Osteoblast (primary cell): ENCODE data around the gene PIP5K1C. TPM values are rescaled to one million over a fixed set of nuclear protein-coding genes. Genes with fewer than 3 reads are reported as not detected.
"Not testable (repeated sequence)": the region's sequence is repeated elsewhere in the genome, so short reads cannot be mapped to it uniquely, and the experiment has no call there.

ENCODE experiments used
- DNase-seq: peaks from one replicate; pipeline ENCODE4 v3.0.0; 2011; ENCODE audit warnings: low spot score, mixed read lengths; ENCODE audit not compliant: insufficient read length; ENCODE audit errors: missing footprints
- H2AFZ ChIP-seq: 2 replicates; pipeline ENCODE4 v1.6.0; 2011; ENCODE audit warnings: mild to moderate bottlenecking, low read length
- H3K27ac ChIP-seq: 2 replicates; pipeline ENCODE4 v1.5.1; 2011; ENCODE audit warnings: mild to moderate bottlenecking, low read depth, low read length, moderate library complexity
- H3K27me3 ChIP-seq: 2 replicates; pipeline ENCODE4 v1.6.0; 2012; ENCODE audit warnings: mild to moderate bottlenecking, control low read depth, inconsistent platforms, low read length, moderate library complexity; ENCODE audit not compliant: insufficient read depth
- H3K36me3 ChIP-seq: 2 replicates; pipeline ENCODE4 v1.5.1; 2011; ENCODE audit warnings: mild to moderate bottlenecking, low read length, control low read depth, moderate library complexity; ENCODE audit not compliant: insufficient read depth
- H3K4me1 ChIP-seq: 2 replicates; pipeline ENCODE4 v1.5.1; 2011; ENCODE audit warnings: mild to moderate bottlenecking, low read length, control low read depth, moderate library complexity; ENCODE audit not compliant: insufficient read depth
- H3K4me2 ChIP-seq: 2 replicates; pipeline ENCODE4 v1.6.0; 2011; ENCODE audit warnings: mild to moderate bottlenecking, low read length; ENCODE audit not compliant: insufficient read depth
- H3K4me3 ChIP-seq: fragments of 200-600 bp; sonication (generic); 3 replicates; pipeline ENCODE4 v1.5.1; 2012; ENCODE audit warnings: mild to moderate bottlenecking, low read length, inconsistent platforms; ENCODE audit not compliant: insufficient read depth
- H3K79me2 ChIP-seq: 2 replicates; pipeline ENCODE4 v1.6.0; 2012; ENCODE audit warnings: mild to moderate bottlenecking, low read length, control low read depth, inconsistent platforms; ENCODE audit not compliant: insufficient read depth
- H3K9me3 ChIP-seq: 2 replicates; pipeline ENCODE4 v1.5.1; 2011; ENCODE audit warnings: low read depth, low read length, control low read depth
- H4K20me1 ChIP-seq: 2 replicates; pipeline ENCODE4 v1.6.0; 2012; ENCODE audit warnings: mild to moderate bottlenecking, low read length, control low read depth; ENCODE audit not compliant: insufficient read depth
- CTCF ChIP-seq: IDR thresholded peaks from 2 replicates; pipeline ENCODE4 v1.5.1; 2011; ENCODE audit warnings: mild to moderate bottlenecking, low read depth, low read length, moderate library complexity; ENCODE audit errors: extremely low read depth
- total RNA-seq: library from RNA; depleted of rRNA; stranded (reverse); fragments of >200 nt; gene quantifications from 2 replicates; pipeline ENCODE4 v1.2.3, GENCODE V29; 2012

PIP5K1C gene
- total RNA-seq, 1 donor: 30.4 TPM

DNA sequence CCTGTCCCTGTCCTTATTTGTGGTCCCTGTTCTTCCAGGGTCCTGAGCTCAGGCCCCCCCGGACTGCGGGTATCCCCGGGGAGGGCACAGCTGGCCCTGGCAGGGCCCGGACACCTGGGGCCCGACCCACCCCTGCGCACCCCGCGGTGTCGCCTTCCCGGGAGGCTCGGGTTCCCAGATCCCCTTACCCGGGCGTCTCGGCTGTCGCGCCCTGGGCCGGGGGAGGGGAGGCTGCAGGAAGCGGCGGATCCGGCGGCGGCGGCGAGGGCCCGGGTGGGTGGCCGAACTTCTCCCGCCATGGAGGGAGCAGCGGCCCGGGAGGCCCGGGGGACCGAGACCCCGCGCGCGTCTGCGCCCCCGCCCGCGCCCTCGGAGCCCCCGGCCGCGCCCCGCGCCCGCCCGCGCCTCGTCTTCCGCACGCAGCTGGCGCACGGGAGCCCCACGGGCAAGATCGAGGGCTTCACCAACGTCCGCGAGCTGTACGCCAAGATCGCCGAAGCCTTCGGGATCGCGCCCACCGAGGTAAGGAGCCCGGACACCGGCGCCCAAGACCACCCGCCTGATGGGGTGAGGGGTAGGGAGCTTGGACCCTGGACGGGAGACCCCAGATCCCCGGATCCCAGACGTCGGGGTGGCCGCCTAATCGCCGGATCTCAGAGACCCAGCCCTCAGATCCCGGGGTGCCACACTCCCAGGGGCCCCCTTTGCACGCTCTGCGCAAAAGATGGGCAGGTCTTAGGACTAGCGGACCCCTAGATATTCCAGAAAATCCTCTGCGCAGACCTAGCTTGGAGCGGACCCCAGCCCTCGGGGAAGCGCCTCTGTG lies 114.8 kb downstream of the PIP5K1C start, which contains the start of gene GIPC3:
Gene GIPC3 (plus strand): TSS at position 178 of the 826 bp plus-strand sequence. CDS start 120 bp downstream, at position 298.
- peaks cover 22% of the 10 kb centered on the region for H3K27me3 ChIP-seq
- no peak within 1 kb of the TSS for H3K27ac ChIP-seq
- no peak within 1 kb of the TSS for H3K4me2 ChIP-seq
- no peak within 1 kb of the TSS for H2AFZ ChIP-seq
- no peaks in the 10 kb centered on the region for H3K79me2 ChIP-seq
- no peaks in the 10 kb centered on the region for H3K36me3 ChIP-seq
- H3K4me1 ChIP-seq: peaks cover 5% of the 10 kb centered on the region
- no peaks in the 10 kb centered on the region for H4K20me1 ChIP-seq
- TF ChIP-seq CTCF: no peak
- no peak within 1 kb of the TSS for H3K4me3 ChIP-seq
- peak; percentile 76 for DNase-seq
- no peaks in the 10 kb centered on the region for H3K9me3 ChIP-seq

DNA sequence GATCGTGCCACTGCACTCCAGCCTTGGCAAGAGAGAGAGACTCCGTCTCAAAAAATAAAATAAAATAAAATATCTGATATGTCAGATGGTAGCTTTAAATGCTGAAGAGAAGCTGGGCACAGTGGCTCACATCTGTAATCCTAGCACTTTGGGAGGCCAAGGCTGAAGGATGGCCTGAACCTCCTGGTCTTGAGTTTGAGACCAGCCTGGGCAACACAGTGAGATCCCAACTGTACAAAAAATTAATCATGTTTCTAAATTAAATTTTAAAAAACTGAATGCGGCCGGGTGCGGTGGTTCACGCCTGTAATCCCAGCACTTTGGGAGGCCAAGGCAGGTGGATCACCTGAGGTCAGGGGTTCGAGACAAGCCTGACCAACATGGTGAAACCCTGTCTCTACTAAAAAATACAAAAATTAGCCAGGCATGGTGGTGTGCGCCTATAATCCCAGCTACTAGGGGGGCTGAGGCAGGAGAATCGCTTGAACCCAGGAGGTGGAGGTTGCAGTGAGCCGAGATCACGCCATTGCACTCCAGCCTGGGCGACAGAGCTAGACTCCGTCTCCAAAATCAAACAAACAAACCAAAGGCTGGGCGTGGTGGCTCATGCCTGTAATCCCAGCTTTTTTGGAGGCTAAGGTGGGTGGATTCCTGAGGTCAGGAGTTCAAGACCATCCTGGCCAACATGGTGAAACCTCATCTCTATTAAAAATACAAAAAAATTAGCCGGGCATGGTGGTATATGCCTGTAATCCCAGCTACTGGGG lies 116.0 kb downstream of the PIP5K1C start:
- not testable (repeated sequence) for H3K4me2 ChIP-seq, H3K36me3 ChIP-seq, H4K20me1 ChIP-seq, H3K79me2 ChIP-seq, H3K27ac ChIP-seq, H2AFZ ChIP-seq, H3K9me3 ChIP-seq, H3K4me3 ChIP-seq, DNase-seq
- Histone ChIP-seq H3K27me3 (peaks cover 22% of the 10 kb centered on the region), H3K4me1 (peaks cover 17% of the 10 kb centered on the region)

GRCh38 chr19:3581792-3582191 lies 118.5 kb downstream of the PIP5K1C start:
- not testable (repeated sequence) for H3K4me3 ChIP-seq, H3K79me2 ChIP-seq, H3K27ac ChIP-seq, H2AFZ ChIP-seq, H3K4me2 ChIP-seq, H3K36me3 ChIP-seq, H3K9me3 ChIP-seq, H4K20me1 ChIP-seq, DNase-seq
- Histone ChIP-seq H3K4me1 (peaks cover 17% of the 10 kb centered on the region), H3K27me3 (peaks cover 18% of the 10 kb centered on the region)

Other genes starting within 250 kb of the PIP5K1C start
- gene SMIM24, start 219.9 kb downstream of the PIP5K1C start, total RNA-seq: not detected in 2 replicates
- not detected in 2 replicates for gene SMIM44, start 217.0 kb downstream of the PIP5K1C start, total RNA-seq
- gene DOHH, start 199.8 kb downstream of the PIP5K1C start, total RNA-seq: 7.7 and 8.3 TPM in 2 replicates
- gene FZR1, start 194.2 kb downstream of the PIP5K1C start, total RNA-seq: 36.6 and 39.5 TPM in 2 replicates
- gene TEKTIP1, start 161.3 kb downstream of the PIP5K1C start, total RNA-seq: not detected in 2 replicates
- 92.5 and 104 TPM in 2 replicates for gene MFSD12, start 142.9 kb downstream of the PIP5K1C start, total RNA-seq
- gene HMG20B, start 127.5 kb downstream of the PIP5K1C start, total RNA-seq: 57.2 and 65.9 TPM in 2 replicates
- gene GIPC3, start 115.0 kb downstream of the PIP5K1C start, total RNA-seq: under 0.01 TPM in 1 of 2 replicates, not detected in the other
- gene TBXA2R, start 93.6 kb downstream of the PIP5K1C start, total RNA-seq: 1.4 and 1.5 TPM in 2 replicates
- gene CACTIN, start 73.7 kb downstream of the PIP5K1C start, total RNA-seq: 17.4 and 19.9 TPM in 2 replicates
- gene TJP3, start 7.9 kb upstream of the PIP5K1C start, total RNA-seq: not detected in 2 replicates
- 22.4 and 24.2 TPM in 2 replicates for gene APBA3, start 61.2 kb upstream of the PIP5K1C start, total RNA-seq
- 41.6 and 44.8 TPM in 2 replicates for gene MRPL54, start 62.2 kb upstream of the PIP5K1C start, total RNA-seq
- not detected in 2 replicates for gene RAX2, start 71.8 kb upstream of the PIP5K1C start, total RNA-seq
- not detected in 2 replicates for gene MATK, start 85.9 kb upstream of the PIP5K1C start, total RNA-seq
- not detected in 2 replicates for gene ZFR2, start 168.6 kb upstream of the PIP5K1C start, total RNA-seq
- not detected in 2 replicates for gene ATCAY, start 180.2 kb upstream of the PIP5K1C start, total RNA-seq
- not detected in 2 replicates for gene NMRK2, start 232.6 kb upstream of the PIP5K1C start, total RNA-seq